CD4-positive, alpha-beta memory T cell (primary cell): ENCODE results near the gene LST1. TPM values are rescaled to one million over a fixed set of nuclear protein-coding genes. Genes with fewer than 3 reads are reported as not detected.

Source experiments
- CTCF ChIA-PET: fragments of 350-600 bp; sonication (Branson Sonifier 250); formaldehyde crosslinking; loops from one replicate; lab custom pipeline; 2021; ENCODE audit warnings: inconsistent platforms; ENCODE audit not compliant: partially characterized antibody; lab: Charles Lee
- POLR2A ChIA-PET: fragments of 350-600 bp; sonication (Branson Sonifier 250); formaldehyde crosslinking; loops from one replicate; lab custom pipeline; 2021; ENCODE audit not compliant: partially characterized antibody; lab: Charles Lee
- DNase-seq, 5 donors: peaks; one replicate each; pipeline versions ENCODE4 v3.0.0 to v3.0.0-alpha.2; 2020 to 2022; ENCODE audit warnings: mixed read lengths in 1 of 5
- H3K27ac ChIP-seq: one replicate; pipeline ENCODE4 v1.7.0; 2013; ENCODE audit warnings: low read depth, low read length
- H3K27me3 ChIP-seq: 2 replicates; pipeline ENCODE4 v1.7.0; 2013; ENCODE audit warnings: mild to moderate bottlenecking, low read length, moderate library complexity; ENCODE audit not compliant: insufficient read depth
- H3K36me3 ChIP-seq: 2 replicates; pipeline ENCODE4 v1.7.0; 2013; ENCODE audit warnings: mild to moderate bottlenecking, low read length, moderate library complexity; ENCODE audit not compliant: insufficient read depth
- H3K4me1 ChIP-seq: 2 replicates; pipeline ENCODE4 v1.7.0; 2013; ENCODE audit warnings: mild to moderate bottlenecking, low read length, moderate library complexity; ENCODE audit not compliant: insufficient read depth
- H3K4me3 ChIP-seq, 2 donors: one replicate each; pipeline ENCODE4 v1.7.0; 2013; ENCODE audit warnings: low read length in 2 of 2, mild to moderate bottlenecking in 1 of 2
- H3K9me3 ChIP-seq, 2 donors: one replicate each; pipeline ENCODE4 v1.7.0; 2013; ENCODE audit warnings: low read length in 2 of 2, control low read depth in 1 of 2; ENCODE audit not compliant: control insufficient read depth in 1 of 2
- H3K27ac Mint-ChIP-seq, 7 donors: one replicate each; pipeline ENCODE4 v1.8.0; 2020 to 2021; ENCODE audit warnings: mixed read lengths in 7 of 7, mild to moderate bottlenecking in 6 of 7, inconsistent platforms in 3 of 7, moderate library complexity in 3 of 7
- H3K27me3 Mint-ChIP-seq, 2 donors: one replicate each; pipeline ENCODE4 v1.8.0; 2020 to 2021; ENCODE audit warnings: mixed read lengths in 2 of 2
- H3K36me3 Mint-ChIP-seq, 2 donors: one replicate each; pipeline ENCODE4 v1.8.0; 2020 to 2021; ENCODE audit warnings: mixed read lengths in 2 of 2, inconsistent platforms in 1 of 2, mild to moderate bottlenecking in 1 of 2
- H3K4me1 Mint-ChIP-seq, 4 donors: one replicate each; pipeline ENCODE4 v1.8.0; 2020 to 2021; ENCODE audit warnings: mixed read lengths in 4 of 4, mild to moderate bottlenecking in 1 of 4
- H3K4me3 Mint-ChIP-seq, 8 donors: one replicate each; pipeline ENCODE4 v1.8.0; 2020 to 2021; ENCODE audit warnings: mixed read lengths in 8 of 8, mild to moderate bottlenecking in 7 of 8, moderate library complexity in 6 of 8, inconsistent platforms in 3 of 8
- H3K9me3 Mint-ChIP-seq, 8 donors: one replicate each; pipeline ENCODE4 v1.8.0; 2020 to 2021; ENCODE audit warnings: mixed read lengths in 8 of 8, mild to moderate bottlenecking in 5 of 8, inconsistent platforms in 3 of 8, moderate library complexity in 1 of 8
- intact Hi-C: fragments of 100-400 bp; cut with micrococcal nuclease; formaldehyde crosslinking; loops from one replicate; pipeline ENCODE4 v1.15.1; 2023
- microRNA-seq: library from miRNA; unstranded; fragments of <30 nt; microRNA quantifications from one replicate; pipeline ENCODE4 v1.2.0, GENCODE V29; 2021; ENCODE audit warnings: borderline replicate concordance, borderline number of aligned reads, borderline microRNAs expressed, mixed read lengths
- polyA plus RNA-seq, 2 donors: library from polyadenylated mRNA; unstranded; fragments of 300-500 nt; fragmentation: Illumina TruSeq; gene quantifications; one replicate each; pipeline ENCODE4 v1.2.3, GENCODE V29; 2021
- total RNA-seq, 2 experiments: library from RNA; stranded (reverse); gene quantifications; one replicate each; pipeline ENCODE4 v1.2.3, GENCODE V29; 2021

LST1 gene
- total and polyA plus RNA-seq, 4 experiments from 2014 or later = 13.6 to 34.8 (median 25.3) TPM

- Mint-ChIP-seq H3K9me3 (no peaks in the 10 kb centered on the region), H3K27me3 (no peaks in the 10 kb centered on the region), H3K36me3 (peaks cover 42 to 90% of the 10 kb centered on the region in 2 donors), H3K4me1 (peaks cover 0 to 4% (median 3%) of the 10 kb centered on the region in 4 donors), H3K27ac (peak overlapping the region in 4 of 7 donors; percentile 27 to 79 (median 57)), H3K4me3 (no peak overlapping the region)
- Histone ChIP-seq H3K4me3 (no peak overlapping the region), H3K27ac (no peak overlapping the region), H3K4me1 (no peaks in the 10 kb centered on the region), H3K9me3 (no peaks in the 10 kb centered on the region), H3K27me3 (no peaks in the 10 kb centered on the region), H3K36me3 (peaks cover 94% of the 10 kb centered on the region)
- CTCF ChIA-PET = interaction anchor here (1.0 to 1.5 kb wide), 2 partner anchors 11 to 35 kb away, joined by 3 read pairs; no protein-coding TSS in a partner anchor
- POLR2A ChIA-PET = interaction anchor here (0.6 to 1.5 kb wide), 2 partner anchors 10 to 11 kb away, joined by 3 to 5 read pairs; no protein-coding TSS in a partner anchor
- intact Hi-C loops = no loop called here
- DNase-seq = no peak
These were observed 47.4 kb downstream of the LST1 start for GRCh38 chr6:31633447-31633846.

- Mint-ChIP-seq H3K36me3 (peaks cover 42 to 89% of the 10 kb centered on the region in 2 donors), H3K27ac (peak overlapping the region in 3 of 7 donors; percentile 9 to 36 (median 20)), H3K9me3 (no peaks in the 10 kb centered on the region), H3K27me3 (no peaks in the 10 kb centered on the region), H3K4me3 (no peak overlapping the region), H3K4me1 (peaks cover 0 to 4% (median 3%) of the 10 kb centered on the region in 4 donors)
- intact Hi-C loops = no loop called here
- ChIA-PET POLR2A (interaction anchor here (0.6 to 1.5 kb wide), 2 partner anchors 9 to 57 kb away, joined by 3 read pairs; no protein-coding TSS in a partner anchor), CTCF (interaction anchor here (1.0 to 1.5 kb wide), 2 partner anchors 11 to 36 kb away, joined by 3 read pairs; no protein-coding TSS in a partner anchor)
- H3K27me3 ChIP-seq = no peaks in the 10 kb centered on the region
- peaks cover 91% of the 10 kb centered on the region for H3K36me3 ChIP-seq
- no peak overlapping the region for H3K27ac ChIP-seq
- no peak for DNase-seq
- no peaks in the 10 kb centered on the region for H3K9me3 ChIP-seq
- H3K4me1 ChIP-seq = no peaks in the 10 kb centered on the region
- no peak overlapping the region for H3K4me3 ChIP-seq
These were observed 48.1 kb downstream of the LST1 start for GRCh38 chr6:31634131-31634530.

- H3K4me1 ChIP-seq = no peaks in the 10 kb centered on the region
- CTCF ChIA-PET = interaction anchor here (1.2 kb wide), 1 partner anchor 20 kb away, joined by 3 read pairs; the partner anchor contains the start of gene APOM
- Mint-ChIP-seq H3K4me1 (peaks cover 3 to 6% (median 5%) of the 10 kb centered on the region in 4 donors), H3K27ac (peak overlapping the region in 4 of 7 donors; percentile 12 to 52 (median 20)), H3K9me3 (no peaks in the 10 kb centered on the region), H3K4me3 (no peak overlapping the region), H3K36me3 (peaks cover 39 to 86% of the 10 kb centered on the region in 2 donors), H3K27me3 (no peaks in the 10 kb centered on the region)
- H3K36me3 ChIP-seq = peaks cover 91% of the 10 kb centered on the region
- POLR2A ChIA-PET = interaction anchor here (1.2 to 1.5 kb wide), 2 partner anchors 58 to 228 kb away, joined by 3 read pairs; partner anchors contain the start of gene NEU1
- no peak overlapping the region for H3K27ac ChIP-seq
- no peak for DNase-seq
- no peaks in the 10 kb centered on the region for H3K9me3 ChIP-seq
- no peak overlapping the region for H3K4me3 ChIP-seq
- no peaks in the 10 kb centered on the region for H3K27me3 ChIP-seq
- intact Hi-C loops = no loop called here
These were observed 49.0 kb downstream of the LST1 start for GRCh38 chr6:31634969-31635575.

GRCh38 chr6:31636698-31637596 is 50.9 kb downstream of the LST1 start:
- Mint-ChIP-seq H3K4me1 (peaks cover 3 to 6% (median 5%) of the 10 kb centered on the region in 4 donors), H3K9me3 (no peaks in the 10 kb centered on the region), H3K36me3 (peaks cover 40 to 85% of the 10 kb centered on the region in 2 donors), H3K4me3 (no peak overlapping the region), H3K27me3 (no peaks in the 10 kb centered on the region), H3K27ac (peak overlapping the region in 1 of 7 donors; percentile 57)
- POLR2A ChIA-PET = interaction anchor here (1.7 to 3.1 kb wide), 2 partner anchors 15 to 28 kb away, joined by 3 to 23 read pairs; partner anchors contain the start of genes BAG6 and GPANK1
- no peaks in the 10 kb centered on the region for H3K27me3 ChIP-seq
- no peak for DNase-seq
- CTCF ChIA-PET = no interaction called here
- H3K9me3 ChIP-seq = no peaks in the 10 kb centered on the region
- intact Hi-C loops = no loop called here
- peaks cover 91% of the 10 kb centered on the region for H3K36me3 ChIP-seq
- no peak overlapping the region for H3K27ac ChIP-seq
- no peaks in the 10 kb centered on the region for H3K4me1 ChIP-seq
- no peak overlapping the region for H3K4me3 ChIP-seq

Small RNA genes lying within 50 kb of the gene (microRNA-seq; reads per million reads assigned to microRNA genes)
- gene MIR6832 = not detected

Other genes with a start within 250 kb of the LST1 start
Only the 30 nearest of the 35 such genes appear.
- 10 to 100 TPM; 18.5 to 21.2 TPM for gene MICA, start 182.7 kb upstream of the LST1 start, total RNA-seq
- 1 to 10 TPM; 3.5 to 5.4 TPM for gene MICA, start 182.7 kb upstream of the LST1 start, polyA plus RNA-seq
- gene MICB, start 88.1 kb upstream of the LST1 start, total RNA-seq = 10 to 100 TPM; 21.4 to 26.3 TPM
- 10 to 100 TPM in 1 of 2 donors, 1 to 10 TPM in 1; 8.0 to 11.5 TPM for gene MICB, start 88.1 kb upstream of the LST1 start, polyA plus RNA-seq
- not detected for gene MCCD1, start 57.3 kb upstream of the LST1 start, total RNA-seq
- gene MCCD1, start 57.3 kb upstream of the LST1 start, polyA plus RNA-seq = not detected
- gene DDX39B, start 44.3 kb upstream of the LST1 start, total RNA-seq = 100 to 1,000 TPM; 729 to 737 TPM
- gene DDX39B, start 44.3 kb upstream of the LST1 start, polyA plus RNA-seq = 10 to 100 TPM; 65.6 to 94.3 TPM
- gene ATP6V1G2, start 39.7 kb upstream of the LST1 start, total RNA-seq = 1 to 10 TPM; 6.0 to 7.2 TPM
- gene ATP6V1G2, start 39.7 kb upstream of the LST1 start, polyA plus RNA-seq = under 1 TPM; 0.84 to 1.00 TPM
- gene NFKBIL1, start 38.7 kb upstream of the LST1 start, total RNA-seq = 10 to 100 TPM in 1 of 2 experiments, 1 to 10 TPM in 1; 9.8 to 13.3 TPM
- gene NFKBIL1, start 38.7 kb upstream of the LST1 start, polyA plus RNA-seq = 1 to 10 TPM; 5.7 to 7.4 TPM
- 10 to 100 TPM; 17.3 to 17.5 TPM for gene LTA, start 14.0 kb upstream of the LST1 start, total RNA-seq
- 10 to 100 TPM; 27.7 to 31.1 TPM for gene LTA, start 14.0 kb upstream of the LST1 start, polyA plus RNA-seq
- gene TNF, start 10.7 kb upstream of the LST1 start, total RNA-seq = 10 to 100 TPM; 25.0 to 28.2 TPM
- gene TNF, start 10.7 kb upstream of the LST1 start, polyA plus RNA-seq = 10 to 100 TPM in 1 of 2 donors, 1 to 10 TPM in 1; 3.9 to 10.1 TPM
- 100 to 1,000 TPM; 802 to 835 TPM for gene LTB, start 3.9 kb upstream of the LST1 start, total RNA-seq
- gene LTB, start 3.9 kb upstream of the LST1 start, polyA plus RNA-seq = 1,000 to 10,000 TPM; 2,431 to 3,276 TPM
- gene NCR3, start 6.7 kb downstream of the LST1 start, total RNA-seq = 1 to 10 TPM; 3.0 to 4.6 TPM
- gene NCR3, start 6.7 kb downstream of the LST1 start, polyA plus RNA-seq = 10 to 100 TPM; 28.4 to 28.7 TPM
- gene AIF1, start 29.0 kb downstream of the LST1 start, total RNA-seq = 1 to 10 TPM; 5.2 to 7.4 TPM
- gene AIF1, start 29.0 kb downstream of the LST1 start, polyA plus RNA-seq = 10 to 100 TPM; 10.8 to 11.0 TPM
- gene PRRC2A, start 34.4 kb downstream of the LST1 start, total RNA-seq = 100 to 1,000 TPM; 214 to 218 TPM
- gene PRRC2A, start 34.4 kb downstream of the LST1 start, polyA plus RNA-seq = 10 to 100 TPM in 1 of 2 donors, under 1 TPM in 1; 0.09 to 12.1 TPM
- 100 to 1,000 TPM; 296 to 325 TPM for gene BAG6, start 66.4 kb downstream of the LST1 start, total RNA-seq
- 10 to 100 TPM; 12.0 to 23.1 TPM for gene BAG6, start 66.4 kb downstream of the LST1 start, polyA plus RNA-seq
- gene APOM, start 69.6 kb downstream of the LST1 start, total RNA-seq = 1 to 10 TPM; 1.3 to 1.5 TPM
- gene APOM, start 69.6 kb downstream of the LST1 start, polyA plus RNA-seq = 1 to 10 TPM; 4.9 to 5.2 TPM
- 10 to 100 TPM; 37.5 to 39.9 TPM for gene C6orf47, start 74.5 kb downstream of the LST1 start, total RNA-seq
- 10 to 100 TPM; 15.8 to 29.7 TPM for gene C6orf47, start 74.5 kb downstream of the LST1 start, polyA plus RNA-seq
- 10 to 100 TPM; 25.1 to 25.5 TPM for gene GPANK1, start 78.7 kb downstream of the LST1 start, total RNA-seq
- 10 to 100 TPM; 16.7 to 19.5 TPM for gene GPANK1, start 78.7 kb downstream of the LST1 start, polyA plus RNA-seq
- gene CSNK2B, start 79.8 kb downstream of the LST1 start, total RNA-seq = 100 to 1,000 TPM; 141 to 148 TPM
- gene CSNK2B, start 79.8 kb downstream of the LST1 start, polyA plus RNA-seq = 100 to 1,000 TPM; 183 to 232 TPM
- gene LY6G5B, start 83.7 kb downstream of the LST1 start, total RNA-seq = 10 to 100 TPM; 39.3 to 39.8 TPM
- under 1 TPM in 1 of 2 donors, not detected in 1; 0.98 TPM for gene LY6G5B, start 83.7 kb downstream of the LST1 start, polyA plus RNA-seq
- 1 to 10 TPM; 4.4 to 4.5 TPM for gene LY6G5C, start 94.8 kb downstream of the LST1 start, total RNA-seq
- gene LY6G5C, start 94.8 kb downstream of the LST1 start, polyA plus RNA-seq = 10 to 100 TPM in 1 of 2 donors, 1 to 10 TPM in 1; 8.9 to 11.8 TPM
- 10 to 100 TPM; 66.0 to 69.2 TPM for gene ABHD16A, start 117.0 kb downstream of the LST1 start, total RNA-seq
- gene ABHD16A, start 117.0 kb downstream of the LST1 start, polyA plus RNA-seq = 10 to 100 TPM; 35.9 to 46.8 TPM
- not detected for gene LY6G6F, start 120.6 kb downstream of the LST1 start, total RNA-seq
- not detected for gene LY6G6F, start 120.6 kb downstream of the LST1 start, polyA plus RNA-seq
- gene LY6G6D, start 129.1 kb downstream of the LST1 start, total RNA-seq = not detected
- not detected for gene LY6G6D, start 129.1 kb downstream of the LST1 start, polyA plus RNA-seq
- gene LY6G6C, start 135.5 kb downstream of the LST1 start, total RNA-seq = not detected
- not detected for gene LY6G6C, start 135.5 kb downstream of the LST1 start, polyA plus RNA-seq
- not detected for gene MPIG6B, start 137.1 kb downstream of the LST1 start, total RNA-seq
- gene MPIG6B, start 137.1 kb downstream of the LST1 start, polyA plus RNA-seq = not detected
- 1 to 10 TPM; 5.4 to 7.4 TPM for gene DDAH2, start 143.0 kb downstream of the LST1 start, total RNA-seq
- 10 to 100 TPM; 16.4 to 19.8 TPM for gene DDAH2, start 143.0 kb downstream of the LST1 start, polyA plus RNA-seq
- gene CLIC1, start 150.3 kb downstream of the LST1 start, total RNA-seq = 10 to 100 TPM; 91.0 to 98.3 TPM
- gene CLIC1, start 150.3 kb downstream of the LST1 start, polyA plus RNA-seq = 100 to 1,000 TPM; 462 to 601 TPM
- gene MSH5, start 153.7 kb downstream of the LST1 start, total RNA-seq = 10 to 100 TPM; 11.4 to 12.1 TPM
- 1 to 10 TPM in 1 of 2 donors, under 1 TPM in 1; 0.95 to 3.2 TPM for gene MSH5, start 153.7 kb downstream of the LST1 start, polyA plus RNA-seq
- gene SAPCD1, start 176.4 kb downstream of the LST1 start, total RNA-seq = 1 to 10 TPM; 2.7 to 3.7 TPM
- under 1 TPM in 1 of 2 donors, not detected in 1; 0.89 TPM for gene SAPCD1, start 176.4 kb downstream of the LST1 start, polyA plus RNA-seq
- 1 to 10 TPM; 1.0 to 1.7 TPM for gene VWA7, start 191.1 kb downstream of the LST1 start, total RNA-seq
- 1 to 10 TPM in 1 of 2 donors, under 1 TPM in 1; 1.00 to 2.5 TPM for gene VWA7, start 191.1 kb downstream of the LST1 start, polyA plus RNA-seq
- gene VARS1, start 209.5 kb downstream of the LST1 start, total RNA-seq = 10 to 100 TPM; 39.6 to 46.8 TPM
- gene VARS1, start 209.5 kb downstream of the LST1 start, polyA plus RNA-seq = 10 to 100 TPM; 43.4 to 45.9 TPM